Heart left ventricle (tissue), 16 donors: ENCODE data around the gene PHF2. TPM values are rescaled to one million over a fixed set of nuclear protein-coding genes. Genes with fewer than 3 reads are reported as not detected.
A peak's percentile ranks its signal among the peaks of the same experiment; 100 is the strongest.

Experiments
- ATAC-seq, 4 donors: fragments of 200-7000 bp; cut with Tn5 transposase; one replicate each; pipeline ENCODE4 v1.9.1; 2020 to 2022; ENCODE audit warnings: moderate library complexity in 4 of 4, mild to moderate bottlenecking in 3 of 4, moderate number of reproducible peaks in 1 of 4
- DNase-seq, 5 donors: peaks; one replicate each; pipeline ENCODE4 v3.0.0-alpha.2; 2020
- H3K27ac ChIP-seq, 12 donors: fragments of 200-600 bp; sonication (generic) in 4 of 12; one replicate each; pipeline versions ENCODE4 v1.5.0 to v1.8.0; 2016 to 2022; ENCODE audit warnings: mild to moderate bottlenecking in 2 of 12
- H3K27me3 ChIP-seq, 9 donors: fragments of 200-600 bp; sonication (generic) in 2 of 9; one replicate each; pipeline versions ENCODE4 v1.5.1 to v1.8.0; 2016 to 2022; ENCODE audit warnings: mild to moderate bottlenecking in 3 of 9
- H3K36me3 ChIP-seq, 9 donors: fragments of 200-600 bp; sonication (generic) in 2 of 9; one replicate each; pipeline versions ENCODE4 v1.5.0 to v1.8.0; 2018 to 2022; ENCODE audit warnings: mild to moderate bottlenecking in 2 of 9
- H3K4me1 ChIP-seq, 12 donors: fragments of 200-600 bp; sonication (generic) in 4 of 12; one replicate each; pipeline versions ENCODE4 v1.5.0 to v1.8.0; 2016 to 2022; ENCODE audit warnings: mild to moderate bottlenecking in 3 of 12
- H3K4me3 ChIP-seq, 12 donors: fragments of 200-600 bp; sonication (generic) in 4 of 12; one replicate each; pipeline versions ENCODE4 v1.5.0 to v1.8.0; 2017 to 2022; ENCODE audit warnings: mild to moderate bottlenecking in 9 of 12, moderate library complexity in 4 of 12
- H3K9me3 ChIP-seq, 12 donors: fragments of 200-600 bp; sonication (generic) in 4 of 12; one replicate each; pipeline versions ENCODE4 v1.5.0 to v1.8.0; 2016 to 2022; ENCODE audit warnings: mild to moderate bottlenecking in 1 of 12
- CTCF ChIP-seq, 12 donors: fragments of 200-600 bp; sonication (generic) in 4 of 12; IDR thresholded peaks; one replicate each; pipeline versions ENCODE4 v1.5.0 to v1.8.0; 2018 to 2022; ENCODE audit warnings: antibody characterized with exemption in 12 of 12, mild to moderate bottlenecking in 5 of 12
- POLR2A ChIP-seq, 2 donors: fragments of 450-650 bp; IDR thresholded peaks; one replicate each; pipeline ENCODE4 v1.6.1; 2017; ENCODE audit warnings: antibody characterized with exemption in 2 of 2, mild to moderate bottlenecking in 2 of 2, moderate library complexity in 2 of 2
- WGBS, 4 donors: extraction: QIAGEN DNeasy Blood & Tissue Kit in 2 of 4; methylation state at CpG; one replicate each; pipeline versions ENCODE4 v1.1.5 to v1.1.7; 2013 to 2018; 5-methylcytosine and 5-hydroxymethylcytosine counted together
- intact Hi-C, 10 donors: fragments of 100-400 bp; cut with DNase I; formaldehyde crosslinking; loops; one replicate each; pipeline versions ENCODE4 v1.11.1 to v1.14.2; 2022
- long read RNA-seq, 3 donors: library from polyadenylated mRNA; unstranded; transcript quantifications; one replicate each; pipeline ENCODE4 v2.0.0, GENCODE V29; 2020 to 2021
- polyA plus RNA-seq, 2 donors: library from polyadenylated mRNA; stranded (reverse); fragments of 200-250 nt; gene quantifications; one replicate each; pipeline ENCODE4 v1.2.3, GENCODE V29; 2013
- total RNA-seq, 9 donors: library from RNA; depleted of rRNA in 2 of 9; stranded (reverse); fragments of >200 nt in 2 of 9; fragmentation: NEBNext Ultra II Directional in 3 of 9; extraction: Animal tissue kit (Norgen Biotek cat#: 25700) in 3 of 9; gene quantifications; one replicate each; pipeline versions ENCODE4 v1.1.0 to v1.2.4, GENCODE V29; 2016 to 2023
- donor health status: ischemic (EF 13 %, LVEDD 7.1; RV severe dilation, severe dysfunction).
- donor health status: healthy with polysubstance abuse.
- donor health status: DM: no; HTN: yes; CAD: no.
- donor health status: DM: no; HTN: no; CAD: no.
- donor health status: ischemic (EF 25% LVEDD 6.9; RV normal size, moderate dysfunction).
- donor health status: ischemic (EF 25% LVEDD 5.7; RV mildly dilated, moderate dysfunction).
- donor health status: healthy.
- donor health status: DM: yes; HTN: yes; CAD: no.
- donor health status: ischemic (EF 35%, LVEDD 5.7; RV mildly dilated, moderate dysfunction).
- donor health status: nonischemic (EF 11% LVEDD 7.7; RV severe dilation, severe dysfunction).
- donor health status: DM: yes; HTN: yes; CAD: no.
- donor health status: PGD.
- donor health status: ischemic (EF 29% LVEDD 5.4; RV normal size, mild dysfunction).
- donor health status: nonischemic (EF 23%, LVEDD 6.1; RV moderate dilation, normal function).

The PHF2 gene
- total RNA-seq, result 10 to 100 TPM; 19.5 to 37.2 (median 22.4) TPM
- 10 to 100 TPM; 18.8 to 20.4 TPM for polyA plus RNA-seq
- long read RNA-seq, donor 1, partial matches to known transcripts, result 25 of 31 reads
- long read RNA-seq, donor 1, other reads (novel, unspliced or antisense), result 6 of 31 reads
- long read RNA-seq, donor 2, partial matches to known transcripts, result 26 of 36 reads
- long read RNA-seq, donor 2, other reads (novel, unspliced or antisense), result 10 of 36 reads
- long read RNA-seq, donor 3, partial matches to known transcripts, result 14 of 16 reads
- long read RNA-seq, donor 3, other reads (novel, unspliced or antisense), result 2 of 16 reads

GRCh38 chr9:93576258-93577077, at the start of gene PHF2:
Gene PHF2, plus strand, starts transcription at chr9:93576584. Its CDS starts 190 bp downstream, at chr9:93576774.
- WGBS, 4 donors, result 1% methylated on average over 39 to 140 of the region's 140 CpGs; no CpG with 5 or more reads in 1 of the 4 donors
- H3K36me3 ChIP-seq, result no peaks in the 10 kb centered on the region
- H3K27me3 ChIP-seq, result no peaks in the 10 kb centered on the region
- DNase-seq (peak in 1 of 5 donors; percentile 48), ATAC-seq (peak in 3 of 4 donors; percentile 17 to 44 (median 34))
- TF ChIP-seq CTCF (IDR thresholded peaks at IDR 0.05), result no peak
- no peak for TF ChIP-seq POLR2A (IDR thresholded peaks at IDR 0.05)
- peak within 1 kb of the TSS; percentile 88 to 97 (median 94) for H3K27ac ChIP-seq
- H3K4me3 ChIP-seq, result peak within 1 kb of the TSS; percentile 65 to 96 (median 86)
- intact Hi-C loops, result loop anchor here in 1 of 10 donors (10.0 kb wide), 1 partner anchor 132 kb away; no protein-coding TSS in a partner anchor
- peaks cover 0 to 64% (median 49%) of the 10 kb centered on the region in 12 donors for H3K4me1 ChIP-seq
- H3K9me3 ChIP-seq, result peaks cover 0 to under 1% (median 0%) of the 10 kb centered on the region in 12 donors

GRCh38 chr9:93531374-93531773, 45.0 kb upstream of the PHF2 start:
- Histone ChIP-seq H3K27me3 (no peaks in the 10 kb centered on the region), H3K27ac (no peak overlapping the region), H3K9me3 (no peaks in the 10 kb centered on the region), H3K4me1 (peaks cover 0 to 15% (median 3%) of the 10 kb centered on the region in 12 donors), H3K4me3 (no peak overlapping the region), H3K36me3 (peaks cover 0 to 95% (median 85%) of the 10 kb centered on the region in 9 donors)
- DNase-seq (no peak), ATAC-seq (peak in 2 of 4 donors; percentile 37 to 48)
- WGBS, 4 donors, result 48 to 56% (median 52%) methylated on average over 3 of the region's 3 CpGs
- peak in 4 of 12 donors; percentile 8 to 25 (median 12) for TF ChIP-seq CTCF (IDR thresholded peaks at IDR 0.05)
- no peak for TF ChIP-seq POLR2A (IDR thresholded peaks at IDR 0.05)
- intact Hi-C loops, result loop anchor here in 1 of 10 donors (10.0 kb wide), 1 partner anchor 77 kb away; the partner anchor contains the start of genes FAM120A and FAM120AOS

GRCh38 chr9:93532141-93532540, 44.2 kb upstream of the PHF2 start:
- no peak for DNase-seq
- H3K4me1 ChIP-seq, result peaks cover 0 to 19% (median 7%) of the 10 kb centered on the region in 12 donors
- H3K27ac ChIP-seq, result no peak overlapping the region
- ATAC-seq, result no peak
- peaks cover 0 to 95% (median 83%) of the 10 kb centered on the region in 9 donors for H3K36me3 ChIP-seq
- no peaks in the 10 kb centered on the region for H3K9me3 ChIP-seq
- H3K27me3 ChIP-seq, result no peaks in the 10 kb centered on the region
- H3K4me3 ChIP-seq, result no peak overlapping the region
- WGBS, 4 donors, result 89 to 91% (median 90%) methylated on average over 8 of the region's 8 CpGs
- intact Hi-C loops, result loop anchor here in 1 of 10 donors (10.0 kb wide), 1 partner anchor 77 kb away; the partner anchor contains the start of genes FAM120A and FAM120AOS
- TF ChIP-seq POLR2A (IDR thresholded peaks at IDR 0.05), result no peak
- no peak for TF ChIP-seq CTCF (IDR thresholded peaks at IDR 0.05)
